Activated naive CD8-positive, alpha-beta T cell treated with anti-CD3 and anti-CD28 coated beads, Interleukin-2, amount 10 ng/mL, durations not matched to agents 7 days and 5 days (primary cell): ENCODE results near the gene MET. TPM values are rescaled to one million over a fixed set of nuclear protein-coding genes. Genes with fewer than 3 reads are reported as not detected.

Experiments
- ATAC-seq: fragments of 150-1000 bp; cut with Tn5 transposase; one replicate; pipeline ENCODE4 v1.10.0; 2021; ENCODE audit warnings: low read depth, moderate library complexity
- POLR2A ChIA-PET: fragments of 350-600 bp; sonication (Branson Sonifier 250); formaldehyde crosslinking; loops from one replicate; lab custom pipeline; 2021; ENCODE audit warnings: antibody characterized with exemption; lab: Charles Lee
- DNase-seq: peaks from one replicate; pipeline ENCODE4 v3.0.0; 2021
- H3K27ac Mint-ChIP-seq: one replicate; pipeline ENCODE4 v1.8.0; 2022; ENCODE audit warnings: mild to moderate bottlenecking, mixed read lengths
- H3K27me3 Mint-ChIP-seq: one replicate; pipeline ENCODE4 v1.8.0; 2022; ENCODE audit warnings: mild to moderate bottlenecking, moderate library complexity, mixed read lengths
- H3K36me3 Mint-ChIP-seq: one replicate; pipeline ENCODE4 v1.8.0; 2021; ENCODE audit warnings: mild to moderate bottlenecking, mixed read lengths
- H3K4me1 Mint-ChIP-seq: one replicate; pipeline ENCODE4 v1.8.0; 2021; ENCODE audit warnings: mixed read lengths
- H3K4me3 Mint-ChIP-seq: one replicate; pipeline ENCODE4 v1.8.0; 2022; ENCODE audit warnings: mild to moderate bottlenecking, moderate library complexity, mixed read lengths
- H3K9me3 Mint-ChIP-seq: one replicate; pipeline ENCODE4 v1.8.0; 2021; ENCODE audit warnings: mixed read lengths
- total RNA-seq, 2 experiments: library from RNA; stranded (reverse); gene quantifications; one replicate each; pipeline ENCODE4 v1.2.3, GENCODE V29; 2021

MET gene
- total RNA-seq, 2 experiments from 2014 or later: not detected

DNA sequence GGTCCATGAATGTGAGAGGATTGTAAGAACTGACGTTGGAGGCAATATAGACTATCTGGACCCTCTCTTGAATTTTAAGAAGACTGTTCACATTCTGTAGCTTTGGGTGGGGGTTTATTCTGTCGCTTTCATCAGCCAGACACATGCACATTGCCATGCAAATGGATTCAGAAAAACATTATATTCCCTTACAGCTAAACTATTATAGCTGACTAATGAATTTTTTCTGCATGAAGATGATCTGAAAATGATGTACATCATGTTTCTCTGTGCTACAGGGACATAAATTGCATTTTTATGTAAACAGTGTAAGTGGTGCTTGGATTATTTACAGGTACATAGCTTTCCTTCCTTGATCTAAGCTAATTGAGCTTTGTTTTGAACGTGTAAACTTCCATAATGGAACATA is 1.5 kb downstream of the MET start:
- POLR2A ChIA-PET: no interaction called here
- DNase-seq (no peak), ATAC-seq (no peak)
- H3K9me3 Mint-ChIP-seq: no peaks in the 10 kb centered on the region
- no peak overlapping the region for H3K27ac Mint-ChIP-seq
- H3K36me3 Mint-ChIP-seq: no peaks in the 10 kb centered on the region
- H3K4me3 Mint-ChIP-seq: no peak overlapping the region
- peaks cover 3% of the 10 kb centered on the region for H3K4me1 Mint-ChIP-seq
- H3K27me3 Mint-ChIP-seq: peaks cover 67% of the 10 kb centered on the region

DNA sequence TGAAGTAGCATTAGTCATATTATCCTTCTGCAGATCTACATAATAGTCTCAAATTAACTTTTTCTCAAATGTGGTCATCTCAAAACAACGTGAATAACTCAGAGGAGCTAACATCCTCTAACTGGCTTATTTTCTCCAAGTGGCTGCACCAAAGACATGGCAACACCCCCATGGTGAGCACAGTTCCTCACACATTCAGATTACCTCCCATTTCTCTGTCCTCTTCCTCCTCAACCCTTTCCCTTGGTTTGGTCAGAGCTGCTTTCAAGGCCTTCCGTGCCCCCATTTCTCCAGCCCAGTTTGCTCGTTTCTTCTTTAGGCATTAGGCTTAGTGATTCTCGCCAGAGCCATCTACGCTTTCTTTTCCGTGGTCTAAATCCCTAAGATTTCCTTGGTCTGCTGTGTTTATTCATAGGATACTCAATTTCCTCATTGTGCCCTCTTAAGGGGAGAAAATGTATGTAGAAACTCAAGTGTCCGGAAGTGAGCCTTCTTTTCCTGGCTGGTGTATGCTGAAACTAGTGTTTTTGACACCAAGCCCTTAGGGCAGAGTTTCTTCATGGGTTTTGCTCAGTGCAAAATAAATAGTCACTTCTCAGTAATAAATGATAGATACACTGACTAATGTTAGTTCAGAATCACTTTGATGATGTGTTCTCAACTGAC is 2.6 kb downstream of the MET start:
- POLR2A ChIA-PET: no interaction called here
- H3K27ac Mint-ChIP-seq: no peak overlapping the region
- H3K27me3 Mint-ChIP-seq: peaks cover 66% of the 10 kb centered on the region
- H3K4me3 Mint-ChIP-seq: no peak overlapping the region
- no peak for ATAC-seq
- DNase-seq: no peak
- no peaks in the 10 kb centered on the region for H3K9me3 Mint-ChIP-seq
- H3K36me3 Mint-ChIP-seq: no peaks in the 10 kb centered on the region
- peaks cover 3% of the 10 kb centered on the region for H3K4me1 Mint-ChIP-seq

DNA sequence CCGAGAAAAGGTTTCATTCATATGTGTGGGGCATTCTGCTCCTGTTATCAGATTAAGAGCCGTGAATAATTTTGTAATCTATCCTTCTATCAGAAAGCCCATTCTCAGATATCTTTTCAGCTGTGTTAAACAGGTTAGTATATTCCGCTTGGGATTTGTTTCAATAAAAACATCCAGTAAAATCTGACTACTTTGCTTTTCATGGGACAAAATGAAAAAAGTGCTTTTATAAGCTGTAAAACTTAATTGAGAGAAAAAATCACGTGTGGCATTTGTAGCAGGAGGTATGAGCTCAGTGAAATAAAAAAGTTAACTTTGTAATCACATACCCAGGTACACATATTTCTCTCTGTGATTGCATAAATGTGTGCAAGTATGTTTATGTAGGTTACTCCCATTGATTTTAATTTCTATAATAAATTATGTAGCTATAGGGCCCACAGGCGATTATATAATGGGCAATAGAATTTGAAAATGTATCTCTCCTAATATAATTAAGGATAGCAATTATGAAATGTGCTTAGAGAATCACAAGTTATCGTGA is 3.9 kb downstream of the MET start:
- peaks cover 57% of the 10 kb centered on the region for H3K27me3 Mint-ChIP-seq
- no peak overlapping the region for H3K4me3 Mint-ChIP-seq
- ATAC-seq (no peak), DNase-seq (no peak)
- H3K9me3 Mint-ChIP-seq: no peaks in the 10 kb centered on the region
- no peaks in the 10 kb centered on the region for H3K36me3 Mint-ChIP-seq
- no peak overlapping the region for H3K27ac Mint-ChIP-seq
- POLR2A ChIA-PET: no interaction called here
- H3K4me1 Mint-ChIP-seq: peaks cover 3% of the 10 kb centered on the region

DNA sequence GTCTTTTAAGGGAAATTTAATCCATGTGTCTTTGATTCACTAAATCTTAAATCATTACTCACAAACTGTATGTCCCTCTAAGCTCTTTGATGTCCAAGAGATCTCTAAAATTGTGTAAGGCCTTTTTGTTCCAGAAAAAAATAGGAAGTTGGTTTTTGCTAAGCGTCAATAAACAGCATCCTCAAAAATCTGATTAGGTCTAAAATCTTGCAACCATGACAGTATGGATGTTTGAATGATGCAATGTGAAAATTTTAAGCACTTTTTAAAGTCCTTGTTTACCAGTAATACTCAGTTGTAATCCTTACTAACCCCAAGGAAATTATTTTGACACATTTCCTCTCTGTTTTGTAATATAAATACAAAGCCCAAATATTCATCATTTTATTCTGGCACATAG is 6.8 kb downstream of the MET start:
- Mint-ChIP-seq H3K27ac (no peak overlapping the region), H3K27me3 (peaks cover 44% of the 10 kb centered on the region), H3K36me3 (no peaks in the 10 kb centered on the region), H3K4me1 (no peaks in the 10 kb centered on the region), H3K4me3 (no peak overlapping the region), H3K9me3 (no peaks in the 10 kb centered on the region)
- DNase-seq (no peak), ATAC-seq (no peak)
- POLR2A ChIA-PET: no interaction called here

DNA sequence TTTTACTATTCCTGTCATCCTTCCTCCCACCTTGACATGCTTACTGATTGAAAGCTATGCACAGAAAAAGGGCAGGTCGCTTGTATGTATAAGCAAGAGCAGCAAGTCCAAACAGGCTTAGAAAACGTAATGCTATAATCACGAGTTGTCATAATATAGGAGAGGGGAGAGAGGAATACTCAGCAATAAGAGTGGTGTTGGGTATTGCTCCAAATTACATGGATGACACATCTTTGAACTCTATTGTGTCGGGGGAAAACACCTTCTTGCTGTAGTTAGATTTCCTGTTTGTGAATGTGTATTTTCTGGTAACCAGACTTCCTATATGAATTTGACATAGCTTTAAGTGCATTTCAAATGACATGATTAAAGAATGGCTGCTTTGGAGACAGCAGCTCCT is 7.5 kb downstream of the MET start:
- Mint-ChIP-seq H3K27me3 (peaks cover 38% of the 10 kb centered on the region), H3K27ac (no peak overlapping the region), H3K4me1 (no peaks in the 10 kb centered on the region), H3K36me3 (no peaks in the 10 kb centered on the region), H3K4me3 (no peak overlapping the region), H3K9me3 (no peaks in the 10 kb centered on the region)
- POLR2A ChIA-PET: no interaction called here
- DNase-seq (no peak), ATAC-seq (no peak)

DNA sequence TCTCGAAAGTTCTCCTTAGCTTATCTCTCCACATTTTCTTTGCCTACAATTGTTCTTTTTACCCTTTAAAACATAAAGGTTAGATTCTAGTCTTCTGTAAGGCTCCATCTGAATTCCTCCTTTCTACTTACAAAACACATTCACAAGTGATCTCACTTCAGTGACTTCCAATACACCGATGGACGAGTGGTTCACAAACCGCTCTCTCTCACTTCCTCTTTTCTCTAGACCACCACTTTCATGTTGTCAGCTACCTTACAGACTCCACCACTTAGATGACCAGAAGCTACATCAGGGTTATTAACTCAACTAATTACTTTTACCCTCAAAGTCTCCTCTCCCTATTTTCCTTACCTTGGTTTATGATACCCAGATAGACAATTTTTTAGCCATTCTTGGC is 11.8 kb downstream of the MET start:
- POLR2A ChIA-PET: no interaction called here
- Mint-ChIP-seq H3K27me3 (peaks cover 16% of the 10 kb centered on the region), H3K27ac (no peak overlapping the region)

DNA sequence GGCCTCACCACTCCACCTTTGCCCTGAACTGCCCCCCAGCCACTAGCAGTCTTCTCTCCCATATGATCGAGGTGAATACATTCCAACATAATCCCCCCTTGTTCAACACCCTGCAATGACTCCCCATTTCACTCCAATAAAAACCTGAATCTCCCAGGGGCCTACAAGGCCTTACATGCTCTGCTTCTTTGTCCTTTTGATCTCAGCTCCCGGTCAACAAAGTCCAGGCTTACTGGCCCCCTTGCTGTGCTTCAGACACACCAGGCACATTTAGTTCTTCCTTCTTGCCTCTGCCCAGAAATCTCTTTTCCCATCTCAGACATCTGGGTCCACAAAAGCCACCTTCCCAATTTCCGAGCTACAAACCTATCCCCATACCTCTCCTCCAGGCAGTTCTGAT is 14.0 kb downstream of the MET start:
- no peaks in the 10 kb centered on the region for H3K9me3 Mint-ChIP-seq
- peaks cover 11% of the 10 kb centered on the region for H3K27me3 Mint-ChIP-seq
- no peaks in the 10 kb centered on the region for H3K36me3 Mint-ChIP-seq
- H3K4me3 Mint-ChIP-seq: no peak overlapping the region
- DNase-seq: no peak
- H3K4me1 Mint-ChIP-seq: no peaks in the 10 kb centered on the region
- POLR2A ChIA-PET: no interaction called here
- ATAC-seq: no peak
- H3K27ac Mint-ChIP-seq: peak overlapping the region; percentile 5

More for the DNA sequence above, 11.8 kb downstream of the MET start:
- Mint-ChIP-seq H3K4me1 (no peaks in the 10 kb centered on the region), H3K4me3 (no peak overlapping the region), H3K9me3 (no peaks in the 10 kb centered on the region), H3K36me3 (no peaks in the 10 kb centered on the region)
- ATAC-seq (no peak), DNase-seq (no peak)

DNA sequence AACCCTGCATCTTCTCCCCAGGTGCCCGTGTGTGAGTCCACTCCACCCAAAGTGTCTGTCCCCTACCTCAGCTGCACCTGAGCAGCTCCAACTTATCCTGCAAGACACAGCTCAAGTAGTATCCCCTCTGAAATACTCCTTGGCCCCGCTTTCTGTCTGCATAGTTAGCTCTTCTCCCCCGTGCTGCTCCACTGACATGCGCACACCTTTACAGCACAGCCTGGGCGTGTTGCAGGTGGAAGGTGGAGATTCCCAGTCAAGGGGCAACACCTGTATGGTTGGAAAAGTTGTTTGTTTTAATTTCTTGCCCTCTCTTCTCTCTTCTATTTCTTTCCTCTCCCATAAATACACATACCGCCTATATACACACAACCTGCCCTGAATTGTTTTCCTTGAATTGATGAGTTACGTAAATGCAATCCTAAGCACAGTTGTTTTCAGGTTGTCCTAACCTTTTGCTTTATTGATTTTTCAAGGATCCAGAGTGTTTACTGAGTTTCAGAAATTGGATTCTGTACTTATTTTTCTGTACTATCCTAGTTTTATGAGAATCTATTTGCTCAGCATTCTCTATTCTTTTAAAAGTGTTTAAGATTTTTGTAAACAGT is 14.9 kb downstream of the MET start:
- Mint-ChIP-seq H3K27me3 (peaks cover 13% of the 10 kb centered on the region), H3K9me3 (no peaks in the 10 kb centered on the region), H3K36me3 (no peaks in the 10 kb centered on the region), H3K4me3 (no peak overlapping the region), H3K27ac (no peak overlapping the region), H3K4me1 (no peaks in the 10 kb centered on the region)
- ATAC-seq: no peak
- POLR2A ChIA-PET: no interaction called here
- DNase-seq: no peak

DNA sequence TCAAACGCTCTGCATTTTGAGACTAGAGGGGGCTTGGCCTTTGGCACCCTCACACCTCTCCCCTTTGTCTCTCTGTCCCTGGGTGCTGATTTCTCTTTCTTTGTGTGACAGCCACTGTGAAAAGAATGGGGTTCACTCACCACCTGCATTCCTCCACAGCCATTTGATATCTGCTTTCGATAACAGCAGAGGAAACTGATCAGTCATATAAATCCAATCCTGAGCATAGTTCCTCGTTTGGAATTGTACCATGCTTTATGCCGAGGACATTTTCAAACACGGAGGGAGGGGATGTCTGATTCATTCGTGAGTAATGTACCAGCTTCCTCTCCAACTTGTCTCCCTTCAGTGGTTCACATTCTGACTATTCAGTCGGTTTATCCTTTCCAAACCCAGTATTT is 15.8 kb downstream of the MET start:
- H3K27me3 Mint-ChIP-seq: peaks cover 11% of the 10 kb centered on the region
- no peak for DNase-seq
- POLR2A ChIA-PET: interaction anchor here (0.6 kb wide), 1 partner anchor 262 kb away, joined by 4 read pairs; no protein-coding TSS in a partner anchor

DNA sequence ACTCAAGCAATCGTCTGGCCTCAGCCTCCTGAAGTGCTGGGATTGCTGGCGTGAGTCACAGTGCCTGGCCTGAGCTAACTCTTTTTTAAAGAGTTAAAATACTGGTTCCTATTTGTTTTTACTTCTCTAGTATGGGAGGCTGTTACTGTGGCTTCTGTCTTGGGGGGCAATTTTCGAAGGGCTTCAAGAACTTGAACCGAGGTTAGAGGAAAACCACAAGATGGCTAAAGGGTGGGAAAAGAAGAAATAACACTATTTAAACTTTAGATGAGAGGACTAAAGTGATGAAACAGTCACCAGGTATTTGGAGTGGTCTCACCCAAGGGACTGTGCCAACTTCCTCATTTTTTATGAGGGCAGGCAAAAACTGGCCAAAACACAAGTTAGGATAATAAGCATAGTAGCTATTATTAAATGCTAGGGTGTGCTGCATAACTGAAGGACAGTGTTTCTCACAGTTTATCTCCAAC is 17.8 kb downstream of the MET start:
- POLR2A ChIA-PET: no interaction called here

More for the DNA sequence above, 15.8 kb downstream of the MET start:
- Mint-ChIP-seq H3K4me1 (no peaks in the 10 kb centered on the region), H3K36me3 (no peaks in the 10 kb centered on the region), H3K27ac (no peak overlapping the region), H3K9me3 (no peaks in the 10 kb centered on the region), H3K4me3 (no peak overlapping the region)
- no peak for ATAC-seq

DNA sequence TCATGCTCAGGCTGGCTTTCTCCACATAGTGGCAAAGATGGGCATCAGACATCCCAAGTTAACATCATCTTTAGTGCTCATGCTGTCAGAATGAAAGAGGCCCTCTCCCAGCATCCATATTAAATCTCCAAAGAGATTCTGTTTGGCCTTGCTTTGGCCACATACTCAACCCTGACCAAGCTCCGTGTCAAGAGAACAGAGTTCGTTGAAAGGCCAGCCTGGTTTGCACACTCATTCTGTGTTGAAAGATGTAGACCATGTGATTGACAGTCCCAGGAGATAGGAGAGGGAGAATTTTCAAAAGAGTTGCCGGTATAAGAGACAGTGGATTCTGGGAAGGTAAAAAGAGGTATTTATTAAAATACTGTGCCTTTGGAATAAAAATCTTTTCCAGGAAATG is 19.7 kb downstream of the MET start:
- POLR2A ChIA-PET: no interaction called here
- DNase-seq (no peak), ATAC-seq (no peak)
- Mint-ChIP-seq H3K4me3 (no peak overlapping the region), H3K4me1 (no peaks in the 10 kb centered on the region), H3K27ac (no peak overlapping the region), H3K27me3 (peaks cover 6% of the 10 kb centered on the region), H3K36me3 (no peaks in the 10 kb centered on the region), H3K9me3 (no peaks in the 10 kb centered on the region)

More for the DNA sequence above, 17.8 kb downstream of the MET start:
- Mint-ChIP-seq H3K4me1 (no peaks in the 10 kb centered on the region), H3K27me3 (peaks cover 6% of the 10 kb centered on the region), H3K9me3 (no peaks in the 10 kb centered on the region), H3K36me3 (no peaks in the 10 kb centered on the region), H3K4me3 (no peak overlapping the region), H3K27ac (no peak overlapping the region)
- DNase-seq: no peak
- ATAC-seq: no peak

DNA sequence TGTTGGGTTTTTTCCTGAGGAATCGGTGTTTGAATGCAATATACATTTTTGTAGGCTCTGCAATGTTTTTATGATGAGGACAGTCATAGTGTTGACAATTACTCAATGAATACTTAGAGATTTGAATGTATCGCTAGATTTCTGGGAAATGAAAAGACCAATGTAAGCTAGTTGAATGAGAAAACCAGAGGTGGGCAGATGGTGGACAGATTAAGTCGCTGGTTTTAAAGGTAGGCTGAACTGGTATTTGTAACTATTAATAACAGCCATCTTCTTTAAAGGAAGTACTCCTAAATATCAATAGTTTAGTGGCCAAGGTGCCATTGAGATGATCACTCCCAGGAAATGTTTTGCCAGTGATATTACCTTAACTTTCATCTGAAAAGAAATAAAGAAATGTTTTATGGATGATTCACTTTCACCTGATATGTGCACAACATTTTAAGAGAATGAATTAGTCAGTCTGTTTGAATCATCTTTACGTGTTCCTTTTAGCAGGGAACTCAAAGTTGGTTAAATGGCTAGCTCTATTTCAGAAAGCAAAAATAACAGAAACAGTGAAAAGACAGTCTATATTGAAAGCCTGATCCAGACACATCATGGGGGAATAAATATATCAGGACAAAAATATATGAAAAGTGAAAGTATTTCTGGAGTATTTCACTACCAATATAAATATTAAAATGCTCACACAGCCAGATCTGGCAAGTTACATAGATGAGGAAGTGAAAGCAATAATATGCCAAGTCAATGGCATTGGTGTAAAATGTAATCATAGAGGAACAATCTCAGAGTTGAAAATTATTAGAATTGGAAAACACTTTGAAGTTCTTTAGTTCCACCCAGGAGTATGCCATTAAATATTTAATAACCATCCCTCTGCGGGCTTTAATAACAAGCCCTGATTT is 20.7 kb downstream of the MET start:
- Mint-ChIP-seq H3K36me3 (no peaks in the 10 kb centered on the region), H3K4me1 (no peaks in the 10 kb centered on the region), H3K9me3 (no peaks in the 10 kb centered on the region), H3K27ac (no peak overlapping the region), H3K4me3 (no peak overlapping the region), H3K27me3 (peaks cover 6% of the 10 kb centered on the region)
- DNase-seq (no peak), ATAC-seq (no peak)
- POLR2A ChIA-PET: no interaction called here

DNA sequence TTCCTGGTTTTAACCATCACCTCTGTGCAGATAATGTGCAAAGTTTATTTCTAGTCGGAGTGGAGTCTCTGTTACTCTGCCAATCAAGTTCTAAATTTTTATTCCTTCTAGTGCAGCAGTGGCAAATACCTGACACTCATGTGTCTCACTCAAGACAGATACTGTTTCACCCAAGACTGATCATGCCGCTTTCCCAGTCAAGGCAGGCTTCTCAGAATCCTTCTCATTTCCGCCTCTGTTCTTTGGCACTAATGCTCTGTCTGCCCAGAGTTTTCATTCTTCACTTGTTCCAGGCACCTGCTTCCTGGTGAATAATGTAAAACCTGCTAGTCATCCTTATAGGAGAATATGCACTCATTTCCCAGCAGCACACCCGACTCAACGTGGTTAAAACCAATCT is 24.7 kb downstream of the MET start:
- POLR2A ChIA-PET: no interaction called here
- no peak overlapping the region for H3K4me3 Mint-ChIP-seq

More for the DNA sequence above, 24.7 kb downstream of the MET start:
- Mint-ChIP-seq H3K4me1 (no peaks in the 10 kb centered on the region), H3K36me3 (no peaks in the 10 kb centered on the region), H3K27ac (no peak overlapping the region), H3K27me3 (peaks cover 6% of the 10 kb centered on the region), H3K9me3 (no peaks in the 10 kb centered on the region)
- no peak for DNase-seq
- no peak for ATAC-seq
